Measurements from ENCODE around the gene STK25. TPM values are rescaled to one million over a fixed set of nuclear protein-coding genes. Genes with fewer than 3 reads are reported as not detected.
"Not testable (repeated sequence)": the region's sequence is repeated elsewhere in the genome, so short reads cannot be mapped to it uniquely, and the experiment has no call there.

The STK25 gene
- total and polyA plus RNA-seq, 8 donors: 93.8 to 446 (median 144) TPM

DNA sequence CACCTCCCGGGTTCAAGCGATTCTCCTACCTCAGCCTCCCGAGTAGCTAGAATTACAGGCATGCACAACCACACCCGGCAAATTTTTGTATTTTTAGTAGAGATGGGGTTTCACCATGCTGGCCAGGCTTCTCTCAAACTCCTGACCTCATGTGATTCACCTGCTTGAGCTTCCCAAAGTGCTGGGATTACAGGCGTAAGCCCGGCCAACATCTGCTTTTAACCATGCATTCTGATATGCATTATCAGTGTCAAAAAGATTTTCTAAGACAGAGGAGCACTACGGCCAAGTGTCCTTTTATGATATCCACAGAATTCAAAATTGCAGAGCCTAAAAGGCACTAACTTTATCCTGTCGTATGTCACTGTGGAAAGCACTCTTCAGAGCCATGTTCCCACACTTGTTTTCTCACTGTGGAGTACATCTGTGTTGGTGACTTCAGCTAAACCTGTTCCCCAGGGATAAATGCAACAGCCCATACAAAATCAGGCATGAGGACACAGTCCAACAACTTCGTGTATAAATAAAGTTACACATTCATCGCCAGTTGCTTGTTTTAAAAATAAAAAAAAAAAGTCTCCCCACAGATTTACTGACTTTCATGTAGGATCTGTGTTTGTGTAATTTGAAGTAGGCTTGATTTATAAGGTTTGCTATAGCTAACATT lies 56.4 kb downstream of the STK25 start:
- Histone ChIP-seq H3K9me3 (no peaks in the 10 kb centered on the region), H3K27me3 (no peaks in the 10 kb centered on the region), H3K4me1 (no peaks in the 10 kb centered on the region), H3K36me3 (peaks cover 0 to 26% (median 23%) of the 10 kb centered on the region in 4 donors), H3K4me3 (no peak overlapping the region), H3K27ac (no peak overlapping the region)
- DNase-seq: no peak
- 65 to 76% (median 72%) methylated on average over 10 of the region's 10 CpGs for WGBS, 5 donors
- no peak for TF ChIP-seq CTCF (IDR thresholded peaks at IDR 0.05)
- intact Hi-C loops (cut with DNase I; ENCODE audit: low total_unique reads): no loop called here

- intact Hi-C loops (cut with DNase I; ENCODE audit: low total_unique reads); H3K9me3 ChIP-seq; H3K4me3 ChIP-seq; H3K27ac ChIP-seq; DNase-seq; H3K27me3 ChIP-seq; H3K4me1 ChIP-seq: not testable (repeated sequence)
- H3K36me3 ChIP-seq: peaks cover 0 to 42% (median 38%) of the 10 kb centered on the region in 4 donors
- 88 to 94% (median 92%) methylated on average over 7 of the region's 7 CpGs for WGBS, 5 donors
These were observed 58.3 kb downstream of the STK25 start for GRCh38 chr2:241450092-241450491.

- Histone ChIP-seq H3K27me3 (no peaks in the 10 kb centered on the region), H3K36me3 (peaks cover 25 to 89% (median 84%) of the 10 kb centered on the region in 4 donors), H3K27ac (no peak overlapping the region), H3K4me3 (no peak overlapping the region), H3K9me3 (no peaks in the 10 kb centered on the region), H3K4me1 (no peaks in the 10 kb centered on the region)
- 65 to 79% (median 71%) methylated on average over 2 of the region's 2 CpGs for WGBS, 5 donors
- intact Hi-C loops (cut with DNase I; ENCODE audit: low total_unique reads): no loop called here
- TF ChIP-seq POLR2A (IDR thresholded peaks at IDR 0.05) (no peak), EP300 (IDR thresholded peaks at IDR 0.05) (no peak), POLR2AphosphoS5 (IDR thresholded peaks at IDR 0.05) (no peak), CTCF (IDR thresholded peaks at IDR 0.05) (no peak)
- DNase-seq: no peak
These were observed 63.0 kb downstream of the STK25 start for GRCh38 chr2:241445426-241445825.

DNA sequence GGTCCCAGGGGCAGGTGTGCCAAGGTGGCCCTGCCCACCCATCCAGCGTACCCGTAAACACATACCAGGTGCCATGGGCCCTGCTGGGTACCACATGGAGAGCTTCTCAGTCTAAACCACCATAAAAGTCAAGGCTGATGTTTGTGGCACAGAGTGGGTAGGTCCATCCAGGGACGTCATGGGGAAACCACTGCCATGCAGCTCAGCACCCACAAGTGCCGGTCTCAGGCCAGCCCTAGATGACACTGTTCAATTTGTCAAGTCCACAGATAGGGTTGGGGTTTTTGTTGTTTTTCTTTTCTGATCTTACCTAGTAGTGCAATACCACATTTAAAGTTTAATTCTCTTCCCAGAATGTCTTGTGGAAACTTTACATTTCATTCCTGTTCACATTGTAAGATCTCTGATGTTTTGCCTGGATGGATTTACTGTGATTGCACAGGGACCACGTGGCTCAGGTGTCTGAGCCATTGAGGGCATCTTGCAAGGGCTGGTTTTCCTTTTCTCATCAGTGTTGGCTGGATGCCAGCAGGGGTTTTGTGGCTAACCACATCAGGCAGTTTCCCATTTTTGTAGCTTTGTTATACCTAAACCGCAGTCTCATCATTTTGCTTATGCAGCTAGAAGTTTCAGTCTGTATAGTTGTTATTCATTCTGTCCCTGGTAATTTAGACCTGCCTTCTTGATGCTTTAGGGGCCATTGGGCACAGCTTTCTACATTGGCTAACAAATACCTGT lies 64.7 kb downstream of the STK25 start:
- WGBS, 5 donors: 70 to 86% (median 78%) methylated on average over 6 of the region's 6 CpGs
- H3K4me1 ChIP-seq: no peaks in the 10 kb centered on the region
- peak; percentile 56 to 66 for DNase-seq
- no peak overlapping the region for H3K27ac ChIP-seq
- TF ChIP-seq POLR2AphosphoS5 (IDR thresholded peaks at IDR 0.05) (no peak), POLR2A (IDR thresholded peaks at IDR 0.05) (no peak), EP300 (IDR thresholded peaks at IDR 0.05) (no peak), CTCF (IDR thresholded peaks at IDR 0.05) (no peak)
- no peaks in the 10 kb centered on the region for H3K9me3 ChIP-seq
- H3K27me3 ChIP-seq: no peaks in the 10 kb centered on the region
- intact Hi-C loops (cut with DNase I; ENCODE audit: low total_unique reads): no loop called here
- H3K4me3 ChIP-seq: no peak overlapping the region
- H3K36me3 ChIP-seq: peaks cover 25 to 94% (median 91%) of the 10 kb centered on the region in 4 donors

Small RNA genes within 50 kb of the gene (small RNA-seq; reads per million reads assigned to genes)
- 0 reads per million in 4 donors for gene MIR3133

Other genes starting within 250 kb of the STK25 start
- 100 to 1,000 TPM; 350 to 752 (median 530) TPM for gene HDLBP, start 192.9 kb downstream of the STK25 start, total RNA-seq
- gene HDLBP, start 192.9 kb downstream of the STK25 start, polyA plus RNA-seq: 100 to 1,000 TPM; 171 to 207 (median 173) TPM
- gene SEPTIN2, start 192.7 kb downstream of the STK25 start, total RNA-seq: 100 to 1,000 TPM in 4 of 5 donors, 10 to 100 TPM in 1; 88.7 to 603 (median 272) TPM
- 100 to 1,000 TPM; 104 to 169 (median 164) TPM for gene SEPTIN2, start 192.7 kb downstream of the STK25 start, polyA plus RNA-seq
- 100 to 1,000 TPM in 3 of 5 donors, 10 to 100 TPM in 2; 54.2 to 260 (median 108) TPM for gene FARP2, start 152.3 kb downstream of the STK25 start, total RNA-seq
- 10 to 100 TPM; 15.8 to 35.6 (median 20.0) TPM for gene FARP2, start 152.3 kb downstream of the STK25 start, polyA plus RNA-seq
- 100 to 1,000 TPM in 1 of 5 donors, 10 to 100 TPM in 4; 13.0 to 112 (median 69.4) TPM for gene BOK, start 50.2 kb upstream of the STK25 start, total RNA-seq
- 10 to 100 TPM; 14.7 to 31.0 (median 21.6) TPM for gene BOK, start 50.2 kb upstream of the STK25 start, polyA plus RNA-seq
- gene THAP4, start 128.6 kb upstream of the STK25 start, total RNA-seq: 100 to 1,000 TPM in 1 of 5 donors, 10 to 100 TPM in 4; 16.0 to 172 (median 33.0) TPM
- gene THAP4, start 128.6 kb upstream of the STK25 start, polyA plus RNA-seq: 10 to 100 TPM; 53.8 to 64.1 (median 58.9) TPM
- 100 to 1,000 TPM in 2 of 5 donors, 10 to 100 TPM in 3; 45.5 to 162 (median 98.5) TPM for gene ATG4B, start 129.1 kb upstream of the STK25 start, total RNA-seq
- gene ATG4B, start 129.1 kb upstream of the STK25 start, polyA plus RNA-seq: 10 to 100 TPM; 31.5 to 42.5 (median 36.7) TPM
- 10 to 100 TPM in 3 of 5 donors, 1 to 10 TPM in 2; 3.5 to 50.0 (median 14.1) TPM for gene DTYMK, start 178.2 kb upstream of the STK25 start, total RNA-seq
- gene DTYMK, start 178.2 kb upstream of the STK25 start, polyA plus RNA-seq: 10 to 100 TPM; 16.5 to 29.9 (median 26.9) TPM
- gene ING5, start 193.5 kb upstream of the STK25 start, total RNA-seq: 100 to 1,000 TPM in 2 of 5 donors, 10 to 100 TPM in 3; 29.0 to 160 (median 35.4) TPM
- gene ING5, start 193.5 kb upstream of the STK25 start, polyA plus RNA-seq: 10 to 100 TPM; 19.9 to 39.0 (median 25.1) TPM
- 100 to 1,000 TPM in 1 of 5 donors, 10 to 100 TPM in 4; 17.3 to 369 (median 31.2) TPM for gene D2HGDH, start 226.0 kb upstream of the STK25 start, total RNA-seq
- gene D2HGDH, start 226.0 kb upstream of the STK25 start, polyA plus RNA-seq: 10 to 100 TPM; 19.1 to 35.4 (median 19.1) TPM

Measured in stomach (tissue), 9 donors.